Activated CD8-positive, alpha-beta memory T cell treated with anti-CD3 and anti-CD28 coated beads, Interleukin-2, amount 50 U/mL, for 4 hours (primary cell): ENCODE measurements around the gene CD300E.
"Not testable (repeated sequence)": the region's sequence is repeated elsewhere in the genome, so short reads cannot be mapped to it uniquely, and the experiment has no call there.

Experiments
- DNase-seq: peaks from one replicate; pipeline ENCODE4 v3.0.0-alpha.2; 2020

The CD300E gene

DNA sequence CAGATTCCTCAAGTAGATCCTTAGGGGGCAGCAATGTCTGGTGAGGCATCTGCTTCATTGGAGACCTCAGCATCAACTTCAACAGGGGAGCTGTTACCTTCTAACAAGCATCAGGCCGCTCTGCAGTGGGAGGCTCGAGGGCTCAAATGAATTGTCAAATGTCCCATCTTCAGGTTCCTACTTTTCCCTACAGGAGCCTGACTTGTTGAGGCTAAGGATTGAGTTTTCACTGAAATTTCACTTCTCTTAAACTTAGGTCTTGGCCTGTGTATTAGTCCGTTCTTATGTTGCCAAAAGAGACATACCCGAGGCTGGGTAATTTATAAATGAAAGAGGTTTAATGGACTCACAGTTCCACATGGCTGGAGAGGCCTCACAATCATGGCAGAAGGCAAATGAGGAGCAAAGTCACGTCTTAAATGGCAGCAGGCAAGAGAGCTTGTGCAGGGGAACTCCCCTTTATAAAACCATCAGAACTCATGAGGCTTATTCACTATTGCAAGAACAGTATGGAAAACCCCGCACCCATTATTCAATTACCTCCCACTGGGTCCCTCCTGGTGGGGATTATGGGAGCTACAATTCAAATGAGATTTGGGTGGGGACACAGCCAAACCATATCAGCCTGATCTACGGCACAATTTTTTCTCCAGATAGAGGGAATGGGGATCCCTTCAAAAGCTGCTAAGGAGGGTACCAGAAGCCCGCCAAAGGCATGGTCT lies 26.3 kb downstream of the CD300E start:
- DNase-seq: no peak

DNA sequence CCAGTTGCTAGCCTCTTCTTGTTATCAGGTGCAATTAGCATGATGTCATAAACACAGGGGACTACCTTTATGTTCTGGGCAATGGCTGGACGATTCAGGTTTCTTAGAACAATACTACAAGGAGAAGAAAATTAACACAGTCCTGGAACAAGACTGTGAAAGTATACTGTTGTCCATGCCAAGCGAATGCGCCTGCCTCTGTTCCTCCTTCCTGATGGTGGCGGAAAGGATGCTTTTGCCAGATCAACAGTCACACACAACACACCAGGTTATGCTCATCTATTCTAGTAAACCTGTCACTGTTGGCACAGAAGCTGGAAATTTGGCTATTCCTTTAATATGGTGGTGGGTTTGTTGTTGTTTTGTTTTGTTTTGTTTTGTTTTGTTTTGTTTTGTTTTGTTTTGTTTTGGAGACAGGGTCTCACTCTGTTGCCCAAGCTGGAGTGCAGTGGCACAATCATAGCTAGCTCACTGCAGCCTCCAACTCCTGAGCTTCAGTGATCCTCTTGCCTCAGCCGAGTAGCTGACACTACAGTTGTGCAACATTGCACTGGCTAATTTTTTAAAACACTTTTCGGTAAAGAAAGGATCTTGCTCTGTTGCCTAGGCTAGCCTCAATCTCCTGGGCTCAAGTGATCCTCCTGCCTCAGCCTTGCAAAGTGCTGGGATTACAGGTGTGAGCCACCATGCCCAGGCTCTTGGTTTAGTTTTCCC lies 28.3 kb downstream of the CD300E start:
- no peak for DNase-seq

GRCh38 chr17:74592087-74592990 lies 31.2 kb downstream of the CD300E start, which contains the start of gene CD300LD:
CD300LD (minus strand) TSS chr17:74592283; CDS start chr17:74592202, 81 bp downstream.
- DNase-seq: no peak

- DNase-seq: no peak
These were observed 32.0 kb downstream of the CD300E start for GRCh38 chr17:74591503-74591902.

GRCh38 chr17:74585711-74586110 lies 37.8 kb downstream of the CD300E start:
- DNase-seq: no peak

DNA sequence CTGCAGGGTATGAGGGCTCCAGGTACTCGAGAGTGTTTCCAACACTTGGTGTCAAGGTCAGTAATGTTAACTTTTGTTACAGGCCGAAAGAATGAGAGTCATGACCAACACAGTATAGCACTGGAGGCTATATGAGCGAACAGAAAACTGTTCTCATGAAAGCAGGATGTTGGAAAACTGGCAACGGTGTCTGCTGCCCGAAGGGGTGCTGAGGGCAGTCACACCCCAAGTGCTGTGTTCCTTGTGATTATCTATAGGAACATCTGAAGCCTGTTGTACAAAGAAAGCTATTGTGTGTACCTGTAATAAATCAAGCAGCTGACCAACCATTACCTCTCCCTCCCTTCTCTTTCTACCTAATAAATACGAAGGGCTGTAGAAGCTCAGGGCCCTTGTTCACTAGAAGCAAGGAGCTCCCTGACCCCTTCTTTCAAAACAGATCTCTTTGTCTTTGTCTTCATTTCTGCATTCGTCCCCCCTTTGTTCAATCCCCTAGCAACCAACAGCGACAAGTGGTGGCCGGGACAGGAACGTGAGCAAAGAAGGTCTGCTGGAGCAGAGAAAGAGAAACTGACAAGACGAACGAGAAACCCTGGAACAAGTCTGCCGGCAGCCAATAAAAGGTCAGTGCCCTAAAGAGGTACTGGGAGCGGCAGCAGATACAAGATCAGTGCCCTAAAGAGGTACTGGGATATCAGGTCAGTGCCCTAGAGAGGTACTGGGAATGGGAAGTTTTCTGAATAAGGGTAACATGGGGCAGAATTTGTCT lies 39.1 kb downstream of the CD300E start:
- no peak for DNase-seq

- DNase-seq: no peak
These were observed 40.9 kb downstream of the CD300E start for GRCh38 chr17:74582633-74583032.

DNA sequence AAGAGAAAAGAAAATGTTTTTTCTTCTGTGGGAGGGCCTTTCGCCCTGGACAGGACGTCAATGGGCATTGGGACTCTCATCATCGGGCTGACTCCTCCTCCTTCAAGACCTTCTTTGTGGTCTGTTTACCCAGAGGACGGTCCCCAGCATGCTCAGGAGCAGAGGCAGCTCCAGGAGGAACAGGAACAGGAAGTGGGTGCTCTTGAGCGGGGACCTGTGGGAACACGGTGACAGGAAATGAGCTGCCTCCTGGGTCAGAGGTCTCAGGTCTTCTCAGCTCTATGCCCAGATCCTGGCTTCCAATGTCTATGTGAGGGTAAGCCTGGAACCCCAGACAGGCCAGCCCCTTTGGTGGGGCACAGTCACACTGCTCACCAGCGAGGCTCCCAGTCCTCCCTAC lies 43.6 kb downstream of the CD300E start:
- DNase-seq: no peak

DNA sequence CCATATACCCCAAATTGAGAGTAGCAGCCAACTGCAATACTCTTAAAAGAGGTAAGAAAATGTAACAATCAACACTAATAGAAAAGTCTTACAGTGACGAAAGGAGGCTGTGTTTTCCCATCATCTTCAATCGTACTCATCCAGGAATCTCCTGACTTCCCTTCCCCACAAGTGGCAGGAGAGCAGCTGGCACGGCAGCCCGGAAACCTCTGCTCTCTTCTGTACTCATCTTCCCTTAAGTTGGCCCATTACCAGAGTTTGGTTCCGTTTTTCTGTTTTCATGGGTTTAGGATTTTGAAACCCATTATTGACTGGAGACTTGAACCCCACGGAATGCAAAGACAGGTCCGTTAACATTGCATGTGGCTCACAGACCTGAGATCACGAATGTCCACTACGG lies 44.6 kb downstream of the CD300E start:
- no peak for DNase-seq

- DNase-seq: no peak
These were observed 48.9 kb downstream of the CD300E start for GRCh38 chr17:74574489-74575142.

DNA sequence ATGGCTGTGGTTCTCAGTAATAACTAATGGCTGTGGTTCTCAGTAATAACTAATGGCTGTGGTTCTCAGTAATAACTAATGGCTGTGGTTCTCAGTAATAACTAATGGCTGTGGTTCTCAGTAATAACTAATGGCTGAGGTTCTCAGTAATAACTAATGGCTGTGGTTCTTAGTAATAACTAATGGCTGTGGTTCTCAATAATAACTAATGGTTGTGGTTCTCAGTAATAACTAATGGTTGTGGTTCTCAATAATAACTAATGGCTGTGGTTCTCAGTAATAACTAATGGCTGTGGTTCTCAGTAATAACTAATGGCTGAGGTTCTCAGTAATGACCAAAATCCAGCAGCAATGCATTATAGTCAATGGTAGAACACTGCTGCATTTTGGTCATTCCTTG lies 49.9 kb downstream of the CD300E start:
- not testable (repeated sequence) for DNase-seq

DNA sequence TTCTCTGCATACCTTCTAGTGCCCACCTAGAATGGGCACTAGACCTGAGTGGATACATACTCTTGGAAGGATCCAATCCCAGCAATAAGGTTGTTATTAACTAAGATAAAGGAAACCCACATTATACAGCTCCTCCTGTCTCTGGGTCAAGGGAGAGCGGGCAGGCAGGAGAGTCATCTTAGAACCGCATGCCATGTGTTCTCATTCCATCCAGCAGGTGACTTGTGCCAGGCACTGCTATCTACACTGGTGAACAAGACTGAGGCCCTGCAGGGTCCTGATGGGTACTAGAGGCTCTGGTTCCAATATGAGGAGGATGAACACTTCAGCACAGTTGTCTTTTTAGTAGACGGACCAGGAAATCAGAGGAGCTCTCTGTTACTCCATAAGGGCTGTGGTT lies 50.4 kb downstream of the CD300E start:
- no peak for DNase-seq

DNA sequence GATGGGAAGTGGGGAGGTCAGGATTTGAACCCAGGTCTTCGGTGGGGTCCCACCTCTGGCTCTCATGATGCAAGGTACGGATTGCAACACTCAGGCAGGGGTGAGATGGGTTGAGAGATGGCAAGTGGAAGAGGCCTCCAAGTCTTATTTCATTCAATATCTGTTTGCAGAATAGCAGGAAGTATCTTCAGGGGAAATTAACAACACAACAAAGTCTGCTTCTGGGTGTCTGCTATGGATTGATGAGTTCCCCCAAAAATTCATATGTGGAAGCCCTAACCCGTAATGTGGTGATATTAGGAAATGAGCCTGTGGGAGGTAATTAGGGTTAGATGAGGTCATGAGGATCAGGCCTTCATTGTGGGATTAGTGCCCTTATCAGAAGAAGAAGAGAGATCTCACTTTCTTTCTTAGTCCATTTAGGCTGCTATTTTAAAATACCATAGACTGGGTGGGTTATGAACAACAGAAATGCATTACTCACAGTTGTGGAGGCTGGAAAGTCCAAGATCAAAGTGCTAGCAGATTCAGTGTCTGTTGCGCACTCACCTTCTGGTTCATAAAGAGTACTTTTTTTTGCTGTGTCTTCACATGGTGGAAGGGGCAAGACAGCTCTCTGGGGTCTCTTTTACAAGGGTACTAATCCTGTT lies 51.8 kb downstream of the CD300E start:
- DNase-seq: no peak

DNA sequence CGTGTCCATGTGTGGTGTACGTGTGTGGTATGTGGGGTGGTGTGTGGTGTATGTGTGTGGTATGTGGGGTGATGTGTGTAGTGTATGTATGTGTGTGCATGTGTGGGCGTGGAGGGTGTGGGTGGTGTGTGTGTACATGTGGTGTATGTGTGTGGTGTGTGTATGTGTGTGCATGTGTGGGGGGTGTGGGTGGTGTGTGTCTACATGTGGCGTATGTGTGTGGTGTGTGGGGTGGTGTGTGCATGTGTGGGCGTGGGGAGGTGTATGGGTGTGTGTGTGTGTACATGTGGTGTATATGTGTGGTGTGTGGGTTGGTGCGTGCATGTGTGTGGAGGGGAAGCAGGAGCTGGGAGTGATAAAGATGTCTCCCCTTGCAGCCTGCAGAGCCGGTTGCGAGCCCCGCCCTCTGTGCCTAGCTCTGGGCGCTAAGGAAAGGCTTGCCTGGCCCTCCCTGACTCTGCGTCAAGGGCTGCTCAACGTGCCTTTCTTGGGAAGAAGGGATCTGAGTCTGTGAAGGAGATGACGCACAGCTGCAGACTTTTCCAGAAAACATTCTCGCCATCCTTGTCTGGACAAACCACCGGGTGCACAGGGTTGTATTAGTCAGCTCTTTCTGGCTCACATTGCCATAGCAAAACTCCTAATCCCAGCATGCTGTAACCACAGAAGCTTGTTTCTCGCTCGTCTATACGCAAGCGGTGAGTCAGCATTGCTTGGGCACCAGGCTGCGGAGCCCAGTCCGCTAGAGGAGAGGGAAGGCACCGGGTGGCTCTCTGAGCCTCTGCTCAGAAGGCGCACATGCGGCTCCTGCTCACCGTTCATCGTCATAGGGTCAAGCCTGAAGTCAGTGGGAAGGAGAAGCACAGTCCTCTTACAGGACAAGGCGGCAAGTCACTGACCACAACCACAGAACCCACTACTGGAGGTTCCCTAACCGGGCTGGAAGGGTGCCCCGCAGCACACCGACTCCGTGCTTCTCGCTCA lies 54.2 kb downstream of the CD300E start:
- no peak for DNase-seq

DNA sequence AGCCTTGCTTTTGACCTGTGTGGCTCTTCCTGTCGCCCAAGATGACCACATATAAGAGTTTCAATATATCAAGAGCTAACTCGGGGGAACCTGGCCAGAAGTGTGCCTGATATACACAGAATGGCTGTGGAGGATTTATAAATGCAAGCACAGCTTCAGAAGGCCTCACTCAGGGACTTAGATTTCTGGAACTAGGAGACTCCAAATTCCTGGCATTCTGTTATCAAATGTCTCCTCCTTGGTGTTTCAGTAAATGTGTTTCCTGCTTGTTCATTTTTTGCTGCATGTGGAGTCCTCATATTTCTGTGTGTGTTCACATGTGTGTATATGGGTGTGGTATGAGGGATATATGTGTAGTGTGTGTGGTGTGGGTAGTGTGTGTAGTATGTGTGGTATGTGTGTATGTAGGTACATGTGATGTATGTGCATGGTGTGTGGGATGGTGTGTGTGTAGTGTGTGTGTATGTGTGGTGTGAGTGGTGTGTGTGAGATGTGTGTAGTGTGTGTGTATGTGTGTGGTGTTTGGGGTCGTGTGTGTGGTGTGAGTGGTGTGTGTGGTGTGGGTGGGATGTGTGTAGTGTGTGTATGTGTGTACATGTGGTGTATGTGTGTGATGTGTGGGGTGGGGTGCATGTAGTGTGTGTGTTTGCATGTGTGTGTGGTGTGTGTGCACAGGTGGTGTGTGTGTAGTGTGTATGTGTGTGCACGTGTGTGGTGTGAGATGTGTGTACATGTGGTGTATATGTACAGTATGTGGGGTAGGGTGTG lies 55.2 kb downstream of the CD300E start:
- DNase-seq: no peak

DNA sequence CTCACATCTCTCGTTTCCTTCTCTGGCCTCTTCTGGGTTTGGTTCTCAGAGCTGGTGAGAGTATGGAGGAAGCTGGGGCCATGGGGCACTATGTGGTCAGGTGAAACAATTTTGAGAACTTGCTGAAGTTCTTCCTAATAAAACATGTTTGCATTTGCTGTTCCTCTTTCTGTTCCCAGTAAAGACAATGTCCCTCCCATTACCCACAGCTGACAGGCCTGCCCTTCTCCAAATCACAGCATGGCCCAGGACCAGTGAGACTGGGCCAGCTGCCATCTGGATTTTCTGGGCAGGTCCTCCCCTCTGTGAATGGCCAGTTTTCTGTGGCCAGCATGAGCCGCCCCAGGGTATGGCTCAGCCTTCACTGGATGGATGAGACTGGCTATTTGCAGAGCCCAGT lies 56.1 kb downstream of the CD300E start, which contains the start of gene CD300H:
Gene CD300H, minus strand, starts transcription at position 113 of the 400 bp plus-strand sequence.
- no peak for DNase-seq

DNA sequence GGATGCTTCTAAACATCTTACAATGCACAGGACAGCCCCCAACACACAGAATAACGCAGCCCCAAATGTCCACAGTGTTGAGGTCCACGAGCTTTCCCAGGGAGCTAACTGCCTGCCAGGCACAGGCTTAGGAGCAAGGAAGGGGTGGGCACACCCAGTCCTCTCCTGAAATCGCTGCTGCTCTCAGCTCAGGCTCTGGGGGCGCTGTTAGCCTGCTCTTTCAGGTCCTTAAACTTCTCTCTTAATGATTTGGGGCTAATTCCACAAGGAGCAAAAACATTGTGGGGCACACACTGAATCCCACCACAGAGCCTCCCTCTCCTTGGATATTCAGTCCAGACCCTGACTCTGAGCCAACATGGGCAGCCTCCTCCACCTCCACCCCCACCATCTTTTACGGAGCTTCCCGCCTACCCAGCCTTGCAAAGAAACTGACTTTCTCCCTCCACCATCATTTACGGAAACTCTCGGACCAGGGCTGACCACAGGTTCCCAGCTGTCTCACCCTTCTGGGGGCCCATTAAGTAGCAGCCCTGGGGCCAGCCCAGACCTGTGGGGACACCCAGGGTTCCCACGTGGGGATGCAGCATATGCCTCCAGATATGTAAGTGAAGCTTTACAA lies 57.3 kb downstream of the CD300E start:
- DNase-seq: peak; percentile 26

- DNase-seq: no peak
These were observed 58.4 kb downstream of the CD300E start for GRCh38 chr17:74565126-74565525.

GRCh38 chr17:74563358-74563757 lies 60.2 kb downstream of the CD300E start:
- no peak for DNase-seq
